ENCODE data around the gene CCDC138.

DNA sequence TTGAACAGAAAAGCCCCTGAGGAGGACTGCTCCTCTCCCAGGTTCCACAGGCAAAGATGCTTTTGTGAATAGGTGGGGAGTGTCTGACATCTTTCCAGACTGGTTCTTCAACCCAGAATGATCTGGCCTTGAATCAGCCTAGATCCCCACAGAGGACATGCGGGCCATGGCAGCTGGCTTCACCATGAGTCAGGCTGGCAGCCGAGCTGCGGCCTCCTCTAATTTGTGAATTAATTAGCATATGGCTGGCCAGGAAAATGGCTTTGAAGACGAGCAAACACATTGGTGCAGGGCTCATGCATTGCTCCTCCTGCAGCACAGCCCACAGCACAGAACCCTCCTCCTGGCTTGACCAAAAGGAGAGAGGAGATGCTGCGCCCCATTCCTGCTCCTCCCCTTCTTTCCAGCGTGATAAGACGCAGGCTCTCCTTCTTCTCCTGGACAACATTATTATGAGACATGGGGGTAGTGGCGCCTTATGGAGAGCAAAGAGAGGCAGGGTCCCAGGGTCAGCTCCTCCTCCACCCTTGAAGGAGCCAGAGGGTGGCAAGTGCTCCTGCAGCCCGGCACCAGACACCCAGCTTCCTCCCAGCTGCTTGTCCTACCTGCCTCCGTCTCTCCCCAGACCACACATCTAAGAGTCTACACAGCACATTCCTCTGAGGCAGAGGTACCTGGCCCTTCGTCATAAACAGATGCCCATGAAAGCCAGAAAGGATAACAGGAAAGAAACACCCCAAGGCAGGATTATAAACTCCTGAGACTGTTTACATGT is 135.8 kb downstream of the CCDC138 start:
- TF ChIP-seq, protein P1, sequence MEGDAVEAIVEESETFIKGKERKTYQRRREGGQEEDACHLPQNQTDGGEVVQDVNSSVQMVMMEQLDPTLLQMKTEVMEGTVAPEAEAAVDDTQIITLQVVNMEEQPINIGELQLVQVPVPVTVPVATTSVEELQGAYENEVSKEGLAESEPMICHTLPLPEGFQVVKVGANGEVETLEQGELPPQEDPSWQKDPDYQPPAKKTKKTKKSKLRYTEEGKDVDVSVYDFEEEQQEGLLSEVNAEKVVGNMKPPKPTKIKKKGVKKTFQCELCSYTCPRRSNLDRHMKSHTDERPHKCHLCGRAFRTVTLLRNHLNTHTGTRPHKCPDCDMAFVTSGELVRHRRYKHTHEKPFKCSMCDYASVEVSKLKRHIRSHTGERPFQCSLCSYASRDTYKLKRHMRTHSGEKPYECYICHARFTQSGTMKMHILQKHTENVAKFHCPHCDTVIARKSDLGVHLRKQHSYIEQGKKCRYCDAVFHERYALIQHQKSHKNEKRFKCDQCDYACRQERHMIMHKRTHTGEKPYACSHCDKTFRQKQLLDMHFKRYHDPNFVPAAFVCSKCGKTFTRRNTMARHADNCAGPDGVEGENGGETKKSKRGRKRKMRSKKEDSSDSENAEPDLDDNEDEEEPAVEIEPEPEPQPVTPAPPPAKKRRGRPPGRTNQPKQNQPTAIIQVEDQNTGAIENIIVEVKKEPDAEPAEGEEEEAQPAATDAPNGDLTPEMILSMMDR (IDR thresholded peaks at IDR 0.05) = no peak
- TF ChIP-seq EP300 (IDR thresholded peaks at IDR 0.05) (no peak), POLR2A (IDR thresholded peaks at IDR 0.05) (no peak), POLR2AphosphoS5 (IDR thresholded peaks at IDR 0.05) (no peak)

Measured in gastroesophageal sphincter (tissue), 3 donors.